ENCODE results near the gene IRF2BP2.
A peak's percentile ranks its signal among the peaks of the same experiment; 100 is the strongest.

IRF2BP2 gene

GRCh38 chr1:234583755-234584419, 26.1 kb downstream of the IRF2BP2 start:
- no peak overlapping the region for H3K27ac ChIP-seq
- no peak for TF ChIP-seq ZFX (IDR thresholded peaks at IDR 0.05; ENCODE audit: borderline replicate concordance)
- TF ChIP-seq CTCF (IDR thresholded peaks at IDR 0.05): no peak

GRCh38 chr1:234582681-234583301, 27.2 kb downstream of the IRF2BP2 start:
- TF ChIP-seq CTCF (IDR thresholded peaks at IDR 0.05): no peak
- no peak for TF ChIP-seq ZFX (IDR thresholded peaks at IDR 0.05; ENCODE audit: borderline replicate concordance)

DNA sequence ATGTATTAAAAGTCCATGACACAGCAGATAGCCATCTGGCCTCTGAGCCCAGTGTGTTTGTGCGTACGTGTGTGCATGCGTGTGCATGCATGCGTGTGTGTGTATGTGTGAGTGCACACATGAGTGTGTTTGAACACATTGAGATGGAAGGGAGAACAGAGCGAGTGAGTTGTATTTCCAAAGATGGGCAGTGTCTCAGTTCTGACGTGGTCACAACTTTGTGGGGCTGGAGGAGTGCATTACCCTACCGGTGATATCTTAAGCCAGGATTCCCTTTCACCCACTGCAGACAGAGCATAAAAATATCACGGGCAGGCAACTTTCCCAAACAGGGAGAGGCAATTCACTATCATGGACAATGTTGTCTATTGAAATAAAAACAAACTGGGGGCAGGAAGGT, 27.8 kb downstream of the IRF2BP2 start:
- H3K27ac ChIP-seq: no peak overlapping the region
- TF ChIP-seq CTCF (IDR thresholded peaks at IDR 0.05): no peak
- TF ChIP-seq ZFX (IDR thresholded peaks at IDR 0.05; ENCODE audit: borderline replicate concordance): no peak

More at GRCh38 chr1:234582681-234583301, 27.2 kb downstream of the IRF2BP2 start:
- no peak overlapping the region for H3K27ac ChIP-seq

DNA sequence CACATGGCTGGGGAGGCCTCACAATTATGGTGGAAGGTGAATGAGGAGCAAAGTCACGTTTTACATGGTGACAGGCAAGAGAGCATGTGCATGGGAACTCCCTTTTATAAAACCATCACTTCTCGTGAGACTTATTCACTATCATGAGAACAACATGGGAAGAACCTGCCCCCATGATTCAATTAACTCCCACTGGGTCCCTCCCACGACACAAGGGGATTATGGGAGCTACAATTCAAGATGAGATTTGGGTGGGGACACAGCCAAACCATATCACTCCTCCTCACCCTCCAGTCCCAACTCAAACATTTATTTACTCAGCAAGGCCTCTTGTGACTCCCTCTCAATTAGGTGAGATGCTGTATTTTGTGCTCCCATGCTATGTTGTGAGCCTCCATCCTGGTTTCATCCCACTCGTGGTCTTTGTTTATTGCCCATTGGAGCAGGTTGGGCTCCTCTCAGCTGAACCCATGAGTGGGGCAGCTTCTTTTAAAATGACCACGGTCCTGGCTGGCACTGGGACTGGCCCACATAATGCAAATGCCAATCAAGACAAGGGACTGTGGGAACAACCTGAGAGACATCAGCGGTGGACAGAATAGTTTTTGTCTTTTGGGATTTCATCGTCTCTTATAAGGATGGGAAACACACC, 28.8 kb downstream of the IRF2BP2 start:
- H3K27ac ChIP-seq: no peak overlapping the region
- no peak for TF ChIP-seq ZFX (IDR thresholded peaks at IDR 0.05; ENCODE audit: borderline replicate concordance)
- TF ChIP-seq CTCF (IDR thresholded peaks at IDR 0.05): no peak

DNA sequence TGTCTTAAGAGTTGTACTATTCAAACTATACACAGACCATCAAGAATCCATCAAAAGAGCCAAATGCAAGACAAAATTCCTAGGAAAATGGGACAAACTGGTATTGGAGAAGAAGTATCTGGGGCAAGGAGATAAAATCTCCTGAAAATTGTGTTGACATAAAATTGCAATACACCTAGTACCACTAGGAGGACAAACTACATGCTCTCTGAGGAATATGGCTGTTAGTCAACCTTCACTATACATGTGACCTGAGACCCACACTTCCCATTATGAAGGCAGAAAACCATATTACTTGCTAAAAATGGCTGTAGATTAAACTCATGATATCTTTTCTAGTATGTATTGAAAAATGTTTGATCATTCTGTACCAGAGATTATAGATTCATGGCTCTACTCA, 30.0 kb downstream of the IRF2BP2 start:
- H3K27ac ChIP-seq: no peak overlapping the region
- TF ChIP-seq CTCF (IDR thresholded peaks at IDR 0.05) (peak; percentile 41), ZFX (IDR thresholded peaks at IDR 0.05; ENCODE audit: borderline replicate concordance) (no peak)

DNA sequence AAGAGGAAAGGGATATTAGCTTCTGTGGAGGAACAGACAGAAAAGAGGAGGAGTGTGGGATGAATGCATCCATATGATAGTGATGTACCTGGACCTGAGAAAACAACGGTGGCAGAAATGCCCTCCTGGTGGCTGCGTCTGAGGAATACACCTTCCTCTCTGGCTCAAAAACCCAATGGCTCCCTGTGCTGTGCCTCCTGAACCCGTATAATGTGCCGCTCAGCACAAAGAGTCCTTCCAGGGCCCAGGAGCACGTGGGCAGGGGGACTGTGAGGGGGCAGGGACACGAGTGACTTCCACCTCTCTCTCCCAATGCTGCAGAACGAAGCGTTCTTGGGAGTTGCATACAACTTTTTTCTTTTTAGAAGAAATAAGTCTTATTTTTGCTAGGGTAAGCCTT, 31.2 kb downstream of the IRF2BP2 start:
- TF ChIP-seq CTCF (IDR thresholded peaks at IDR 0.05) (no peak), ZFX (IDR thresholded peaks at IDR 0.05; ENCODE audit: borderline replicate concordance) (no peak)
- no peak overlapping the region for H3K27ac ChIP-seq

DNA sequence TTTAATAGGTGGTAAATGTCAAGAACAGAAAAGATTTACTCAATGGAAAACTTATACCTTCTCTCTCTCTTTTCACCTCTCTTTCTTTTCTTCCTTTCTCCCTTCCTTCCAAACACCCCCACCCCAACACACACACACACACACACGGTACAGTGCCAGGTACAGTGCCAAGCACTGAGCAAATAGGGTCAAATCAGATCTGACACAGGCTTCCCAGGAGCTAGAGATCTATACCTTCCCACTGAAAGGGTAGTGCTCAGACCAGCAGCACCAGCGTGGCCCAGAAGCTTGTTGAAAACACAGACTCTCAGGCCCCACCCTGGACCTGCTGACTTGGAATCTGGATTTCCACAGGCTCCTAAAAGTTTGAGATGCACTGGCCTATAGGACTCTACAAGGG, 31.9 kb downstream of the IRF2BP2 start:
- TF ChIP-seq ZFX (IDR thresholded peaks at IDR 0.05; ENCODE audit: borderline replicate concordance) (no peak), CTCF (IDR thresholded peaks at IDR 0.05) (no peak)
- no peak overlapping the region for H3K27ac ChIP-seq
